ENCODE results near the gene LANCL1.

Gene LANCL1

DNA sequence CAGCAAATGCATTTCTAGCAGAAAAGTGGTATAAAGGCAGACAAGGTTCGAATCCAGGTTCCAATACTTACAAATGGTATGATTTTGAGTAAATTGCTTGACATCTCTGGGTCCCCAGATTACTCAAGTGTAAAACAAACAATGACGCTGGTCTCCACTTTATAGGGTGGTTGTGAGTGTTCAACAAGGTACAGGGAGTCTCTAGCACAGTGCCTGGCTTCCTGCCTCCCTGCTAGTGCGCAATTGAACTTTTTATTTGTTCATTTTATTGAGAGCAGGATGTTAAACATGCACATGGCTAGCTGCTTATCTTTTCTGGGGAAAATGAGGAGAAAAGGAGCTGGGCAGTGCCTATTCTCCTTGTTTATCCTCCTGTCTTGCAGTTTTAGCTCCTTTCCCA lies 86.7 kb downstream of the LANCL1 start:
- H2AK5ac ChIP-seq (ENCODE audit: low read length): no peak overlapping the region
- H3K4me3 ChIP-seq (ENCODE audit: low read depth, low read length): no peak overlapping the region
- no peak overlapping the region for H3K4ac ChIP-seq (ENCODE audit: low read depth, low read length)
- H3K9ac ChIP-seq (ENCODE audit: low read length): no peak overlapping the region
- no CpG with 5 or more reads among the region's 3 CpGs for WGBS (ENCODE audit: extremely low coverage, insufficient coverage, insufficient read length)
- no peak overlapping the region for H3K14ac ChIP-seq (ENCODE audit: low read length)
- no peak overlapping the region for H4K8ac ChIP-seq (ENCODE audit: low read depth, low read length)
- H3K79me2 ChIP-seq (ENCODE audit: control insufficient read depth, insufficient read depth, low read length, poor library complexity): no peaks in the 10 kb centered on the region
- no peak overlapping the region for H3K23ac ChIP-seq (ENCODE audit: low read length)
- H3K79me1 ChIP-seq (ENCODE audit: low read length): no peaks in the 10 kb centered on the region
- H3K4me1 ChIP-seq (ENCODE audit: control insufficient read depth in 1 of 2, insufficient read depth in 2 of 2, low read length in 2 of 2): no peaks in the 10 kb centered on the region
- no peak overlapping the region for H2BK5ac ChIP-seq (ENCODE audit: low read depth, low read length, poor library complexity)
- H4K12ac ChIP-seq (ENCODE audit: low read depth, low read length): no peak overlapping the region
- H3K18ac ChIP-seq (ENCODE audit: low read length): no peak overlapping the region
- H3K9me3 ChIP-seq (ENCODE audit: insufficient read depth, low read depth, low read length): no peaks in the 10 kb centered on the region
- H2BK120ac ChIP-seq (ENCODE audit: insufficient read depth, low read length, poor library complexity): no peak overlapping the region
- no peak for DNase-seq
- no peak overlapping the region for H2AFZ ChIP-seq (ENCODE audit: insufficient read depth, low read length, poor library complexity)
- H4K91ac ChIP-seq (ENCODE audit: low read depth, low read length): no peak overlapping the region
- H2BK12ac ChIP-seq (ENCODE audit: low read length): no peak overlapping the region
- H3K27ac ChIP-seq (ENCODE audit: low read depth, low read length): no peak overlapping the region
- H3K27me3 ChIP-seq (ENCODE audit: insufficient read depth, low read length): no peaks in the 10 kb centered on the region
- H3K4me2 ChIP-seq (ENCODE audit: low read length): no peak overlapping the region
- H3K36me3 ChIP-seq (ENCODE audit: control insufficient read depth in 1 of 2, insufficient read depth in 2 of 2, low read length in 2 of 2): no peaks in the 10 kb centered on the region

GRCh38 chr2:210388148-210388547 lies 88.4 kb downstream of the LANCL1 start:
- Histone ChIP-seq H3K14ac (ENCODE audit: low read length) (no peak overlapping the region), H2AFZ (ENCODE audit: insufficient read depth, low read length, poor library complexity) (no peak overlapping the region), H3K79me2 (ENCODE audit: control insufficient read depth, insufficient read depth, low read length, poor library complexity) (no peaks in the 10 kb centered on the region), H2AK5ac (ENCODE audit: low read length) (no peak overlapping the region), H2BK120ac (ENCODE audit: insufficient read depth, low read length, poor library complexity) (no peak overlapping the region), H4K12ac (ENCODE audit: low read depth, low read length) (no peak overlapping the region), H3K23ac (ENCODE audit: low read length) (no peak overlapping the region), H3K9me3 (ENCODE audit: insufficient read depth, low read depth, low read length) (no peaks in the 10 kb centered on the region), H3K4ac (ENCODE audit: low read depth, low read length) (no peak overlapping the region), H2BK12ac (ENCODE audit: low read length) (no peak overlapping the region), H3K18ac (ENCODE audit: low read length) (no peak overlapping the region), H3K9ac (ENCODE audit: low read length) (no peak overlapping the region), H3K27ac (ENCODE audit: low read depth, low read length) (no peak overlapping the region), H3K4me1 (ENCODE audit: control insufficient read depth in 1 of 2, insufficient read depth in 2 of 2, low read length in 2 of 2) (no peaks in the 10 kb centered on the region), H3K27me3 (ENCODE audit: insufficient read depth, low read length) (no peaks in the 10 kb centered on the region), H3K36me3 (ENCODE audit: control insufficient read depth in 1 of 2, insufficient read depth in 2 of 2, low read length in 2 of 2) (no peaks in the 10 kb centered on the region), H3K4me3 (ENCODE audit: low read depth, low read length) (no peak overlapping the region), H4K91ac (ENCODE audit: low read depth, low read length) (no peak overlapping the region), H3K79me1 (ENCODE audit: low read length) (no peaks in the 10 kb centered on the region), H3K4me2 (ENCODE audit: low read length) (no peak overlapping the region), H2BK5ac (ENCODE audit: low read depth, low read length, poor library complexity) (no peak overlapping the region), H4K8ac (ENCODE audit: low read depth, low read length) (no peak overlapping the region)
- no peak for DNase-seq

DNA sequence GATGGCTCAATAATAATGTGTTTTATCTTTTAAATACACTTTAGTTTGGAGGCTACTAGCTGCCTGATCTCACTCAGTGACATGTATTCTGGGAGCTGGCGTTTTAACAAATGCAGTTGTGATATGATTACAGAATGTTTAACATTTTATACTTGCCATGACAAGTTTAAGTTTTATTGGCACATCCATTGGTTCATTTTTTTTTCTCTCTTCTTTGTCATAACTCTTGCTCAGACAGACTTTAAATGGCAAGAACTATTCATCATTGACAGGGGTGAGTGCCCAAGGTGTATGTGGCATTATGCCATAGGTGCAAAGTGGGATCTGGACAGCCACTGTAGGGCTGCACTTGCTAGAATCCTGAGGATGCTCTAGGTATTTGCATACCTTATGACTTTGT lies 89.5 kb downstream of the LANCL1 start:
- H4K8ac ChIP-seq (ENCODE audit: low read depth, low read length): no peak overlapping the region
- no peaks in the 10 kb centered on the region for H3K79me2 ChIP-seq (ENCODE audit: control insufficient read depth, insufficient read depth, low read length, poor library complexity)
- H2AFZ ChIP-seq (ENCODE audit: insufficient read depth, low read length, poor library complexity): no peak overlapping the region
- H2BK120ac ChIP-seq (ENCODE audit: insufficient read depth, low read length, poor library complexity): no peak overlapping the region
- no peak overlapping the region for H3K4me3 ChIP-seq (ENCODE audit: low read depth, low read length)
- no peak overlapping the region for H4K91ac ChIP-seq (ENCODE audit: low read depth, low read length)
- no peak overlapping the region for H2BK5ac ChIP-seq (ENCODE audit: low read depth, low read length, poor library complexity)
- DNase-seq: no peak
- no peak overlapping the region for H3K18ac ChIP-seq (ENCODE audit: low read length)
- H3K9me3 ChIP-seq (ENCODE audit: insufficient read depth, low read depth, low read length): no peaks in the 10 kb centered on the region
- no peaks in the 10 kb centered on the region for H3K4me1 ChIP-seq (ENCODE audit: control insufficient read depth in 1 of 2, insufficient read depth in 2 of 2, low read length in 2 of 2)
- H3K27me3 ChIP-seq (ENCODE audit: insufficient read depth, low read length): no peaks in the 10 kb centered on the region
- no CpG with 5 or more reads among the region's 1 CpG for WGBS (ENCODE audit: extremely low coverage, insufficient coverage, insufficient read length)
- no peak overlapping the region for H2AK5ac ChIP-seq (ENCODE audit: low read length)
- H3K9ac ChIP-seq (ENCODE audit: low read length): no peak overlapping the region
- no peak overlapping the region for H3K14ac ChIP-seq (ENCODE audit: low read length)
- H3K79me1 ChIP-seq (ENCODE audit: low read length): no peaks in the 10 kb centered on the region
- no peak overlapping the region for H2BK12ac ChIP-seq (ENCODE audit: low read length)
- H3K36me3 ChIP-seq (ENCODE audit: control insufficient read depth in 1 of 2, insufficient read depth in 2 of 2, low read length in 2 of 2): no peaks in the 10 kb centered on the region
- no peak overlapping the region for H4K12ac ChIP-seq (ENCODE audit: low read depth, low read length)
- H3K4ac ChIP-seq (ENCODE audit: low read depth, low read length): no peak overlapping the region
- no peak overlapping the region for H3K23ac ChIP-seq (ENCODE audit: low read length)
- no peak overlapping the region for H3K4me2 ChIP-seq (ENCODE audit: low read length)
- no peak overlapping the region for H3K27ac ChIP-seq (ENCODE audit: low read depth, low read length)

Measured in trophoblast cell (in vitro differentiated cells and primary cell).